K562 (cell line): ENCODE data around the gene ST6GALNAC1. TPM values are rescaled to one million over a fixed set of nuclear protein-coding genes. Genes with fewer than 3 reads are reported as not detected.
A peak's percentile ranks its signal among the peaks of the same experiment; 100 is the strongest.

ENCODE experiments used
- BACH1 ChIP-seq: fragments of 200-800 bp; sonication (Bioruptor generic); IDR thresholded peaks from 2 replicates; pipeline ENCODE4 v1.6.1; 2016; ENCODE audit warnings: missing genetic modification characterization, missing compliant biosample characterization
- CREB3L1 ChIP-seq: fragments of 450-650 bp; IDR thresholded peaks from 2 replicates; pipeline ENCODE4 v1.6.1; 2014; ENCODE audit warnings: low read depth, mild to moderate bottlenecking, moderate library complexity, borderline replicate concordance
- CTBP1 ChIP-seq: fragments of 450-650 bp; IDR thresholded peaks from 2 replicates; pipeline ENCODE4 v1.6.1; 2016; ENCODE audit warnings: borderline replicate concordance
- ELF2 ChIP-seq: fragments of 250-450 bp; sonication (Bioruptor Pico); IDR thresholded peaks from 2 replicates; pipeline ENCODE4 v1.5.0; 2021; ENCODE audit warnings: mild to moderate bottlenecking
- ELK1 ChIP-seq: sonication (generic); formaldehyde crosslinking; IDR thresholded peaks from 2 replicates; pipeline ENCODE4 v1.8.1; 2022; ENCODE audit warnings: missing genetic modification reagents
- EP300 ChIP-seq: IDR thresholded peaks from 2 replicates; pipeline ENCODE4 v1.6.1; 2012; ENCODE audit warnings: low read length, improper control_type of control experiment
- ESRRB ChIP-seq: fragments of 250-450 bp; sonication (Bioruptor Pico); IDR thresholded peaks from 2 replicates; pipeline ENCODE4 v1.5.0; 2020; ENCODE audit warnings: mild to moderate bottlenecking, moderate library complexity, borderline replicate concordance
- HDAC2 ChIP-seq: fragments of 450-650 bp; IDR thresholded peaks from 2 replicates; pipeline ENCODE4 v1.6.1; 2016; ENCODE audit warnings: mild to moderate bottlenecking
- HMBOX1 ChIP-seq: sonication (generic); IDR thresholded peaks from 2 replicates; pipeline ENCODE4 v1.6.1; 2016
- HSF4 ChIP-seq: fragments of 250-450 bp; sonication (Bioruptor Pico); IDR thresholded peaks from 2 replicates; pipeline ENCODE4 v2.1.2; 2022; ENCODE audit warnings: mild to moderate bottlenecking, moderate library complexity, borderline replicate concordance
- KLF10 ChIP-seq: fragments of 250-450 bp; sonication (Bioruptor Pico); IDR thresholded peaks from 2 replicates; pipeline ENCODE4 v1.6.1; 2021; ENCODE audit warnings: matching md5 sums
- LEF1 ChIP-seq: fragments of 450-650 bp; IDR thresholded peaks from 2 replicates; pipeline ENCODE4 v1.6.1; 2016; ENCODE audit warnings: mild to moderate bottlenecking
- MAFK ChIP-seq: IDR thresholded peaks from 2 replicates; pipeline ENCODE4 v1.6.1; 2011; ENCODE audit warnings: low read length, improper control_type of control experiment
- MAX ChIP-seq: sonication (generic); formaldehyde crosslinking; IDR thresholded peaks from 2 replicates; pipeline ENCODE4 v1.9.0; 2022; ENCODE audit warnings: mild to moderate bottlenecking, missing genetic modification reagents
- NFYB ChIP-seq: IDR thresholded peaks from 2 replicates; pipeline ENCODE4 v1.6.1; 2011; ENCODE audit warnings: mild to moderate bottlenecking, moderate library complexity; ENCODE audit not compliant: insufficient read length; ENCODE audit errors: extremely low read depth
- PRMT5 ChIP-seq: sonication (generic); formaldehyde crosslinking; IDR thresholded peaks from 2 replicates; pipeline ENCODE4 v1.5.0; 2020; ENCODE audit warnings: missing genetic modification reagents
- PTTG1 ChIP-seq: fragments of 450-650 bp; IDR thresholded peaks from 2 replicates; pipeline ENCODE4 v1.6.1; 2016; ENCODE audit warnings: low read depth, mild to moderate bottlenecking, missing genetic modification characterization, missing compliant biosample characterization
- RBM17 ChIP-seq: fragments of 200-400 bp; formaldehyde crosslinking; IDR thresholded peaks from 2 replicates; pipeline ENCODE4 v1.6.1; 2017; ENCODE audit warnings: low read depth, mild to moderate bottlenecking, low read length, borderline replicate concordance
- SRSF7 ChIP-seq: fragments of 200-400 bp; formaldehyde crosslinking; optimal IDR thresholded peaks from 2 replicates; pipeline ENCODE3; 2017; ENCODE audit warnings: mild to moderate bottlenecking, low read depth, low read length
- USF1 ChIP-seq: sonication (generic); formaldehyde crosslinking; IDR thresholded peaks from 2 replicates; pipeline ENCODE4 v1.9.0; 2022; ENCODE audit warnings: mild to moderate bottlenecking, missing genetic modification reagents
- ZNF217 ChIP-seq: sonication (generic); formaldehyde crosslinking; IDR thresholded peaks from 2 replicates; pipeline ENCODE4 v1.8.0; 2022; ENCODE audit warnings: mild to moderate bottlenecking, missing genetic modification reagents
- ZNF280B ChIP-seq: fragments of 250-450 bp; sonication (Bioruptor Pico); IDR thresholded peaks from 2 replicates; pipeline ENCODE4 v1.5.1; 2021; ENCODE audit warnings: mild to moderate bottlenecking
- ZNF696 ChIP-seq: fragments of 250-450 bp; sonication (Bioruptor Pico); conservative IDR thresholded peaks from 2 replicates; pipeline ENCODE4 v1.4.0; 2020; ENCODE audit warnings: mild to moderate bottlenecking, moderate library complexity
- polyA plus RNA-seq, 8 experiments: library from polyadenylated mRNA; depleted of rRNA in 4 of 8; stranded (reverse) in 5 of 8; unstranded in 3 of 8; fragments of >200 nt; fragmentation: Nextera tagmentation in 2 of 8; fragmentation: Illumina TruSeq in 1 of 8; extraction: Ambion mirVana in 2 of 8; extraction: Trizol in 1 of 8; gene quantifications; 2 replicates each; pipeline versions ENCODE4 v1.2.1 to v1.2.3, GENCODE V29; 2011 to 2014; ENCODE audit warnings: inconsistent platforms in 1 of 8, missing spikeins in 1 of 8
- total RNA-seq, 7 experiments: library from RNA; depleted of rRNA in 6 of 7; stranded (reverse); fragments of >200 nt in 6 of 7; fragmentation: Illumina TruSeq in 2 of 7; extraction: Trizol in 2 of 7; gene quantifications; 2 replicates each; pipeline versions ENCODE4 v1.2.1 to v1.2.3, GENCODE V29; 2011 to 2021; ENCODE audit warnings: low replicate concordance in 1 of 7

Gene ST6GALNAC1
- total and polyA plus RNA-seq, 9 of the 15 experiments (the other 6 are each of a cell fraction or from before 2014, with no cell fraction given), result 20.6 to 68.4 (median 50.5) TPM

GRCh38 chr17:76640550-76641380, 2.8 kb downstream of the ST6GALNAC1 start (continued):
- TF ChIP-seq SRSF7 (no peak), MAX (CRISPR knock-in tag) (no peak), PTTG1 (tag) (no peak), ZNF696 (CRISPR knock-in tag) (no peak), LEF1 (peak; percentile 87), BACH1 (peak; percentile 5), PRMT5 (CRISPR knock-in tag) (no peak), CREB3L1 (no peak), USF1 (CRISPR knock-in tag) (no peak), MAFK (no peak; the same call in 1 of the 2 replicates), NFYB (no peak), HDAC2 (peak; percentile 58; the same call in 1 of the 2 replicates), CTBP1 (peak; percentile 25; the same call in 1 of the 2 replicates), ELK1 (no peak), KLF10 (CRISPR knock-in tag) (no peak), EP300 (peak; percentile 97), ESRRB (no peak), ZNF280B (CRISPR knock-in tag) (no peak), HSF4 (CRISPR knock-in tag) (no peak), ELF2 (no peak), ZNF217 (no peak), RBM17 (no peak), HMBOX1 (peak; percentile 22; the same call in 1 of the 2 replicates)
